HFFc6 (cell line): Measurements from ENCODE around the gene LTB4R. TPM values are rescaled to one million over a fixed set of nuclear protein-coding genes. Genes with fewer than 3 reads are reported as not detected.

Experiments
- DNase-seq: peaks from one replicate; pipeline ENCODE4 v3.0.0-alpha.2; 2018
- H3K27ac Mint-ChIP-seq: 2 replicates; pipeline ENCODE4 v1.8.0; 2020; ENCODE audit warnings: mild to moderate bottlenecking, mixed read lengths
- H3K27me3 Mint-ChIP-seq: 2 replicates; pipeline ENCODE4 v1.8.0; 2021; ENCODE audit warnings: mild to moderate bottlenecking, moderate library complexity, mixed read lengths; ENCODE audit not compliant: insufficient read depth
- H3K36me3 Mint-ChIP-seq: 2 replicates; pipeline ENCODE4 v1.8.0; 2021; ENCODE audit warnings: low read depth, mixed read lengths
- H3K4me1 Mint-ChIP-seq: 2 replicates; pipeline ENCODE4 v1.8.0; 2020; ENCODE audit warnings: low read depth, mixed read lengths
- H3K4me3 Mint-ChIP-seq: 2 replicates; pipeline ENCODE4 v1.8.0; 2020; ENCODE audit warnings: mild to moderate bottlenecking, moderate library complexity, mixed read lengths
- H3K9me3 Mint-ChIP-seq: 2 replicates; pipeline ENCODE4 v1.8.0; 2020; ENCODE audit warnings: mild to moderate bottlenecking, mixed read lengths
- total RNA-seq, 6 experiments: library from RNA; stranded (reverse); fragmentation: NEBNext Ultra II Directional; extraction: Animal tissue kit (Norgen Biotek cat#: 25700); gene quantifications; 2 replicates in 1 of 6; 3 replicates in 5 of 6; pipeline ENCODE4 v1.2.3, GENCODE V29; 2021
- TF ChIP-seq, protein P1 (sequence below): fragments of 200-600 bp; sonication (generic); IDR thresholded peaks from 2 replicates; pipeline ENCODE4 v1.5.0; 2021; ENCODE audit warnings: antibody characterized with exemption, mild to moderate bottlenecking

The LTB4R gene
- total RNA-seq, 6 experiments from 2014 or later, result 1.5 to 2.9 (median 1.9) TPM

GRCh38 chr14:24364841-24365240 lies 53.5 kb downstream of the LTB4R start:
- no peaks in the 10 kb centered on the region for H3K9me3 Mint-ChIP-seq
- H3K36me3 Mint-ChIP-seq, result no peaks in the 10 kb centered on the region
- no peak for DNase-seq
- H3K27ac Mint-ChIP-seq, result peak overlapping the region; percentile 97
- peaks cover 4% of the 10 kb centered on the region; the same call in 1 of the 2 replicates for H3K27me3 Mint-ChIP-seq
- peak overlapping the region; percentile 93 for H3K4me3 Mint-ChIP-seq
- peaks cover 66% of the 10 kb centered on the region for H3K4me1 Mint-ChIP-seq
- TF ChIP-seq, protein P1, sequence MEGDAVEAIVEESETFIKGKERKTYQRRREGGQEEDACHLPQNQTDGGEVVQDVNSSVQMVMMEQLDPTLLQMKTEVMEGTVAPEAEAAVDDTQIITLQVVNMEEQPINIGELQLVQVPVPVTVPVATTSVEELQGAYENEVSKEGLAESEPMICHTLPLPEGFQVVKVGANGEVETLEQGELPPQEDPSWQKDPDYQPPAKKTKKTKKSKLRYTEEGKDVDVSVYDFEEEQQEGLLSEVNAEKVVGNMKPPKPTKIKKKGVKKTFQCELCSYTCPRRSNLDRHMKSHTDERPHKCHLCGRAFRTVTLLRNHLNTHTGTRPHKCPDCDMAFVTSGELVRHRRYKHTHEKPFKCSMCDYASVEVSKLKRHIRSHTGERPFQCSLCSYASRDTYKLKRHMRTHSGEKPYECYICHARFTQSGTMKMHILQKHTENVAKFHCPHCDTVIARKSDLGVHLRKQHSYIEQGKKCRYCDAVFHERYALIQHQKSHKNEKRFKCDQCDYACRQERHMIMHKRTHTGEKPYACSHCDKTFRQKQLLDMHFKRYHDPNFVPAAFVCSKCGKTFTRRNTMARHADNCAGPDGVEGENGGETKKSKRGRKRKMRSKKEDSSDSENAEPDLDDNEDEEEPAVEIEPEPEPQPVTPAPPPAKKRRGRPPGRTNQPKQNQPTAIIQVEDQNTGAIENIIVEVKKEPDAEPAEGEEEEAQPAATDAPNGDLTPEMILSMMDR, result no peak

GRCh38 chr14:24365600-24366412 lies 54.5 kb downstream of the LTB4R start:
- Mint-ChIP-seq H3K27me3 (peaks cover 2% of the 10 kb centered on the region; the same call in 1 of the 2 replicates), H3K27ac (peak overlapping the region; percentile 97), H3K4me1 (peaks cover 63% of the 10 kb centered on the region), H3K9me3 (no peaks in the 10 kb centered on the region), H3K36me3 (no peaks in the 10 kb centered on the region), H3K4me3 (peak overlapping the region; percentile 93)
- TF ChIP-seq, protein P1, result peak; percentile 89
- DNase-seq, result peak; percentile 85

GRCh38 chr14:24366413-24366720 lies 55.1 kb downstream of the LTB4R start:
- TF ChIP-seq, protein P1, result no peak
- H3K36me3 Mint-ChIP-seq, result no peaks in the 10 kb centered on the region
- H3K27me3 Mint-ChIP-seq, result peaks cover 2% of the 10 kb centered on the region; the same call in 1 of the 2 replicates
- H3K4me1 Mint-ChIP-seq, result peaks cover 63% of the 10 kb centered on the region
- peak overlapping the region; percentile 97 for H3K27ac Mint-ChIP-seq
- H3K9me3 Mint-ChIP-seq, result no peaks in the 10 kb centered on the region
- H3K4me3 Mint-ChIP-seq, result peak overlapping the region; percentile 93
- DNase-seq, result no peak

DNA sequence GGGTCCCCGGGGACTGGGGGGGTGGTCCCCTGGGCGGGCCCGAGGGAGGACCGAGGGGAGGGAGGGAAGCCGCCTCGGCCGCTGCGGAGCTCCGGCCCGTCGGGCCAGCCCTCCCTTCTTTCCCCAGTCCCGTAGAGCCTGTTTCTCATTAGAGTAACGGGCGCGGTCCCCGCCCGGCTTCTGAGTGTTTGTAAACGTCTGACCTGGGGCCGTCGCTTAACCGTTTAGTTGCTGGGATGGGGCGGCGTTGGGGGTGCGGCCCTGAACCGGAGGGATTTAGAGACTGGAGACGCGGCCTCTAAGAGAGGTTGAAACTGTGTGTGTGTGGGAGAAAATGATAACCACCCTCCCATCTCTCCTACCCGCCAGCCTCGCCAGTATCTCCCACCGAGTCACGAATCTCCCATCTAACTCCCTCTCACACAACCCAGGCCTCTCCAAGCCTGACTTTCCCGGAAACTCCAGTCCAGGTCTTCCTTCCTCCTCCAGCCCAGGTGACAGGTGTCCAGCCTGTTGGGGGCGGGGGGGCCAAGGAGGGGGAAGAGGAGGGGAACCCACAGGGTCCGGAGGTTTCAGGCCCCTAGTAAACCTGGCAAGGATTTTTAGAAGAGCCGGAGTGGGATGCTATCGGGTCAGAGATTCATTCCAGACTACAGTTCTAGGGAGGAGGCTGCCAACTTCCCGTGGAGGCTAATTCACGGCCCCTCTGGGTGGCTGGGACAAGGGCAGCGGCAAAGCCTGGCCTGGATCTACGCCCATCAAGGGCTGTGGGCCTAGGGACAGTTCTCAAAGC lies 55.6 kb downstream of the LTB4R start:
- Mint-ChIP-seq H3K4me3 (peak overlapping the region; percentile 93), H3K27me3 (peaks cover 2% of the 10 kb centered on the region; the same call in 1 of the 2 replicates), H3K9me3 (no peaks in the 10 kb centered on the region), H3K4me1 (peaks cover 62% of the 10 kb centered on the region), H3K36me3 (peaks cover under 1% of the 10 kb centered on the region; the same call in 1 of the 2 replicates), H3K27ac (peak overlapping the region; percentile 97)
- TF ChIP-seq, protein P1, result no peak
- peak; percentile 78 for DNase-seq

Other genes with a start within 250 kb of the LTB4R start
- gene CPNE6, start 239.9 kb upstream of the LTB4R start, total RNA-seq, result not detected
- 10 to 100 TPM; 19.9 to 27.6 (median 24.0) TPM for gene PCK2, start 217.2 kb upstream of the LTB4R start, total RNA-seq
- 10 to 100 TPM; 28.1 to 36.3 (median 32.1) TPM for gene DCAF11, start 196.7 kb upstream of the LTB4R start, total RNA-seq
- under 1 TPM; 0.26 to 0.85 (median 0.49) TPM for gene NRL, start 196.6 kb upstream of the LTB4R start, total RNA-seq
- not detected for gene FITM1, start 180.8 kb upstream of the LTB4R start, total RNA-seq
- gene PSME1, start 175.3 kb upstream of the LTB4R start, total RNA-seq, result 100 to 1,000 TPM in 4 of 6 experiments, 10 to 100 TPM in 2; 88.4 to 120 (median 113) TPM
- 10 to 100 TPM; 13.2 to 17.0 (median 15.3) TPM for gene EMC9, start 169.9 kb upstream of the LTB4R start, total RNA-seq
- 100 to 1,000 TPM; 108 to 143 (median 136) TPM for gene PSME2, start 164.9 kb upstream of the LTB4R start, total RNA-seq
- gene RNF31, start 164.0 kb upstream of the LTB4R start, total RNA-seq, result 10 to 100 TPM; 38.5 to 53.6 (median 47.2) TPM
- 10 to 100 TPM; 23.6 to 38.8 (median 32.3) TPM for gene IRF9, start 150.2 kb upstream of the LTB4R start, total RNA-seq
- 1 to 10 TPM; 2.9 to 3.9 (median 3.2) TPM for gene REC8, start 139.4 kb upstream of the LTB4R start, total RNA-seq
- 10 to 100 TPM; 70.4 to 85.2 (median 79.4) TPM for gene IPO4, start 122.7 kb upstream of the LTB4R start, total RNA-seq
- gene TM9SF1, start 116.1 kb upstream of the LTB4R start, total RNA-seq, result 10 to 100 TPM; 68.1 to 80.4 (median 71.0) TPM
- gene TSSK4, start 105.8 kb upstream of the LTB4R start, total RNA-seq, result under 1 TPM in 2 of 6 experiments, not detected in 4; 0.16 to 0.45 TPM
- gene CHMP4A, start 98.0 kb upstream of the LTB4R start, total RNA-seq, result 10 to 100 TPM; 32.4 to 41.1 (median 38.8) TPM
- gene MDP1, start 95.4 kb upstream of the LTB4R start, total RNA-seq, result 10 to 100 TPM in 5 of 6 experiments, 1 to 10 TPM in 1; 9.8 to 14.4 (median 12.3) TPM
- 100 to 1,000 TPM; 309 to 401 (median 372) TPM for gene NEDD8, start 79.1 kb upstream of the LTB4R start, total RNA-seq
- gene GMPR2, start 78.6 kb upstream of the LTB4R start, total RNA-seq, result 10 to 100 TPM; 70.6 to 76.7 (median 73.6) TPM
- gene TINF2, start 68.9 kb upstream of the LTB4R start, total RNA-seq, result 10 to 100 TPM; 54.2 to 73.4 (median 67.5) TPM
- gene TGM1, start 48.3 kb upstream of the LTB4R start, total RNA-seq, result 1 to 10 TPM in 5 of 6 experiments, under 1 TPM in 1; 0.97 to 2.9 (median 1.3) TPM
- 10 to 100 TPM; 25.4 to 31.4 (median 27.3) TPM for gene RABGGTA, start 39.9 kb upstream of the LTB4R start, total RNA-seq
- 10 to 100 TPM; 32.9 to 42.2 (median 39.1) TPM for gene DHRS1, start 11.7 kb upstream of the LTB4R start, total RNA-seq
- gene NOP9, start 11.7 kb upstream of the LTB4R start, total RNA-seq, result 10 to 100 TPM; 25.4 to 31.1 (median 28.1) TPM
- under 1 TPM in 5 of 6 experiments, not detected in 1; 0.17 to 0.40 (median 0.20) TPM for gene CIDEB, start 3.5 kb upstream of the LTB4R start, total RNA-seq
- gene LTB4R2, start 1.4 kb upstream of the LTB4R start, total RNA-seq, result 1 to 10 TPM; 2.2 to 3.0 (median 2.3) TPM
- gene ADCY4, start 23.6 kb downstream of the LTB4R start, total RNA-seq, result under 1 TPM in 3 of 6 experiments, not detected in 3; 0.25 to 0.41 (median 0.34) TPM
- gene RIPK3, start 28.5 kb downstream of the LTB4R start, total RNA-seq, result not detected
- 10 to 100 TPM; 73.4 to 81.9 (median 77.2) TPM for gene NFATC4, start 56.7 kb downstream of the LTB4R start, total RNA-seq
- 1 to 10 TPM; 3.9 to 6.3 (median 4.1) TPM for gene NYNRIN, start 87.5 kb downstream of the LTB4R start, total RNA-seq
- 1 to 10 TPM; 3.3 to 5.0 (median 3.9) TPM for gene CBLN3, start 118.2 kb downstream of the LTB4R start, total RNA-seq
- gene KHNYN, start 118.5 kb downstream of the LTB4R start, total RNA-seq, result 10 to 100 TPM; 25.4 to 29.2 (median 28.0) TPM
- 10 to 100 TPM; 29.6 to 35.7 (median 31.6) TPM for gene SDR39U1, start 131.3 kb downstream of the LTB4R start, total RNA-seq
- not detected for gene CMA1, start 196.8 kb downstream of the LTB4R start, total RNA-seq